ENCODE data around the gene ZNF786.

The ZNF786 gene

DNA sequence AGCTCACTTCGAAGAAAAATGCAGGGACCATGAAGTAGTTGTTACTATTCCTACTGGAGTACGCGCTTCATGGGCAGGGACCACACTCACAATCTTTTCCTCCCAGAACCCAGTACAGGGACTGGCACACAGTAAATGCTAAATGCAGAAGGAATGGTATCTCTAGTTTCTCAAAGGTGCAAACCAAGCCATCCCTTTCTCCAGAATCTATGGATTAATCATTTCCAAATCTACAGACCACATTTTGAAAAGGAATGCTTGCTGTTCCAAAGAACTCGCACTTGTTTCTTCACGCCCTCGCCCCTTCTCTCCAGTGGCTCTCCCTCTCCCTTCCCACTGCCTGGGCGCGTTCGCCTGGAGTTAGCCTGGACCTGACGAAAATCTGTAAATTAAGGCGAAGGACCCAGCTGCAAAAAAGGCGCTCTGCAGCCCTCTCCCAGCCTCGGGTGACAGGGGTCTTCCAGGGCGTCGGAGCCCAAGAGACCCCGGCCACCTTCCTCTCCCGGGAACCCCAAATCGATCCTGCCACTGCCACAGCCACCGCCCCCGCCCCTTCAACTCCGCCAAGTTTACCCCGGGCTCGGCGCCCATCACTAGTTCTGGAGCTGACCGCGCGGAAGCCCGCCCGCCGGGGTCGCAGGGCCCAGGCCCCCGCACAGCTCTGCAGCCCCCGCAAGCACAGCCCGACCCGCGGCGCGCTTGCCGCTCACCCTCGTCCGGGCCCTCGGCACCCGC lies 62.7 kb downstream of the ZNF786 start:
- DNase-seq, result peak in 1 of 2 experiments; percentile 34

DNA sequence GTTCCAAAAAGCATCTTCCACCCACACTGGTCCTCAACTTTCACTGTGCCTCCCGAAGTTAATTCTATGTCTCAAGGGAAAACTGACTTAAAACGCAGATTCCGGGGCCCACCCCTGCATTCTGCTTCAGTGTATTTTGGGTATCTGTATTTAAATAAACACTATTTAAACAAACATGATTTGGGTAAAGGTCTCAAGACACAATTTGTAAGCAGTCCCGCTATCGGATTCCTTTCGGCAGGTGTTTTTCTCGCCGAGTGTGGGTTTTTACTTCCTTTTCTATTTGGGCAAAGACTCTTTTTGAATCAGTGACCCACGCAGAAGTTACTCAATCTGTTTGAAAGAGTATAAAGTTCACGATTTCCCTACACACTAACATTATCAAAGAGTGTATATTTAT lies 63.5 kb downstream of the ZNF786 start:
- DNase-seq, result no peak

DNA sequence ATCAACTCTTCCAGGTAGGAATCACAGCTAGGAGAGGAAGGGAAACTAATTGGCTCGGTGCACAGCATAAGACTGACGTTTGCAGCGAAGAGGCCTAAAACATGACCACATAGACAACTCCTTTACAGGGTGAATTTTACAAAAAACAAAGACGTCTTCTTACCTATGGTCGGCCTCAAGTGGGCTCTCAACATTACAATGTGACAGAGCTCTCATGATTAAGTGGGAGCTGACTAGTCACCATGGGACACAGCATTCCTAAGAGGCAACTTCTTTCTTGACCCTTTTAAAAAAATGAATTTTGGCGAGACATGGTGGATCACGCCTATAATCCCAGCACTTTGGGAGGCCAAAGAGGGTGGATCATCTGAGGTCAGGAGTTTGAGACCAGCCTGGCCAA lies 66.9 kb downstream of the ZNF786 start:
- DNase-seq, result no peak

DNA sequence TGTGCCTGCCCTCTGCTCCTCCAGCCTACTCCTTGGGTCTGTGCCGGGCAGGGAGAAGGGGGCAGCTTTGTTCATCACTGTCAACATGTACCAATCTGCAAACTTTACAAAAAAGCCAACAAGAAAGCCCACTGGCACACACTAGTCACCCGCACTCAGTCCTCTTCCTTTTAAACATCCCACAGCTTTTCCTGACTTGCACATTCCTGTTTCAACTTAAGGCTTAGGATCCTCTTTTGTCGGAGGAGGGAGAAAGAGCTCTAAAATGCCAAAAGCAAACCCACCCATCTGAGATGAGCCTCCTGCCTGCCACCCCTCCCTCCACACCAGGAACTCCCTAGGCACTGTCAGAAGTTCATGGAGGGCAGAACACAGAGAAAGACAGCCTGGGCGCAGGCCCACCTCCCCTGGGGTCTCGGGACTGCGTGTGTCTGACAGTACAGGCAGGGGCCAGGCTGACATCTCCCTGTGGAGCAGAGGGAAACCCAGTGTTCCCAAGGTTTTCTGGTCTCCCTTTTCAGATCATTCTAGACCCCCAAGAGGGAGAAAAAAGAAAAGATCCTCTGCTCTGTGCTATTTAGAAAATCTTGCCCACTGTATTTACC lies 67.7 kb downstream of the ZNF786 start:
- no peak for DNase-seq

DNA sequence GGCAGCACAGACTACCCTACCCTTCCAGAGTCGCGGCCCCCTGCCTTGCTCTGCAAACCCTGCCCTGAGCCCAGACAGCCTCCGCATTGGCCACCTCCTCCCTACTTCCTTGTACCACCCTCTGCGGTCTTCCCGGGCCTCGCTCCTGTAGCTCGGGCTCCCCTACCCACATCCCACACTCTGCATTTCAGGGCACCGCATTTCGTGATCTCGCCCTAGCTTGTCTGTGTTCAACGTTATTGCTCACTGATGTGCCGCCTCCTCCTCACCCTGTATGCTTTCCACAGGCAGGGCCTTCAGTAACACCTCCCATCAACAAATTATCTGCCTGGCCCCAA lies 68.8 kb downstream of the ZNF786 start:
- DNase-seq, result no peak

DNA sequence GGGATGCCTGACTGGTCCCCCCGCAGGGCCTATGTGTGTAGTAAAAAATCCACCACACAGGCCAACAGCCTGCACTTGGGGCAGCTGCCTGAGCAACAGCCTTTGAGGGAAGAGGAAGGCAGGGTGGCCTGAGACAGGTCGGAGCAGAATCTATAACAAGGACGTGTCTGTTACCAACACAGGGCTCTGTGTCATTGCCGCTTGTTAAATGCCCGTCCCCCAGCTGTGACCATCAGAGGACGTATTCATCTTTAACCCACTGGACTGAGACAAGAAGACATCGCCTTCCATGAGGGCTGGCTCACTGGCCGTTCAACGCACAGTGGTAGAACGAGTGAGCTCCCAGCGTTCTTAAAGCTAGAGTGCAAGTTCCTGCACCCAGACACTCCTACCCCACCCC lies 70.0 kb downstream of the ZNF786 start:
- DNase-seq, result no peak
